ENCODE data around the gene GPATCH2L.

Gene GPATCH2L

DNA sequence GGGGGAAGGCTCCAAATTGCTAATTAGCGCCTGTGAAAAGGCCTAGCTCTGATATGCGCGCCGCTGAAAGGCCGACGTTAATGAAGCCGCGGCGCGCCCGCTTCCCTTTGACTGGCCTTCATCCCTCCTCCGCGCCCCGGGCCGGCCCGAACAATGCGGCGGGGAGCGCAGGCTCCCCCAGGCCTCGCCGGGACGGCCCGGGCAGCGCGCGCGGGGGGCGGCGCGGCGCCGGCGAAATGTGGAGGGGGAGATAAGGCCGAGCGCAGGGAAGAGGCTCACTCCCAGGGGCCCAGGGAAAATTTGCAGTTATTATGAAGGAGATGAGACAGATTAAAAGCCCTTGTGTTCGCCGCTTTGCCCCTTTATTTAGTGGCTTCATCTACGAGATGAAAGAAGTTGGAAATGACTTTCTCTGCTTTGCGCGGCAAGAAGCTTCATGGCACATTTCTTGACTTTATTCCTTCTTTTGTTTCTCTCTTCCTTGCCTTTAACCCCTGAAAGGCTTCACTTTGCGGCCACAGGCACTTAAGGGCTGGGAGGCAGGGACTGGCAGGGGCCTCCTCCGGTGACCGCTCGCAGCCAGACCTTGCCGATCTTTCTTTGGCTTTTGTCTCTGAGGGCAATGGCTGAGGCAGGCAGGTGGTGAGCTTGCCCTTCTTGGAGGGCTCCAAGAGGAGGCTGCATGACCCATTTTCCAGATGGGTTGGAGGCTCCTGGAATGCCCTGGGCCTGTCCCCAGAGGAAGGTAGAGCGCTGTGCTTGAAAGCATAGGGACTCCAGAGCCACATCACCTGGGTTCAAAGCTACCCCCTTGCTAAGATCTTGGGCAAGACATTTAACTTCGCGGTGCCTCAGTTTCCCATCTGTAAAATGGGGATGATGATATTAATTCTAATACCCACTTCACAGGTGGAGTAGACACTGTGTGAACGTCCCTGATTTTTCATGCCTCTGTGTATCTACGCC, 12.7 kb upstream of the GPATCH2L start:
- DNase-seq (ENCODE audit: insufficient read length) (no peak), FAIRE-seq (no peak)
- TF ChIP-seq POLR2A (IDR thresholded peaks at IDR 0.05; ENCODE audit: low read depth, low read length) (no peak), POLR2AphosphoS5 (IDR thresholded peaks at IDR 0.05; ENCODE audit: low read depth, low read length) (no peak), TAF1 (IDR thresholded peaks at IDR 0.05; ENCODE audit: borderline replicate concordance, low read depth, low read length) (no peak)

DNA sequence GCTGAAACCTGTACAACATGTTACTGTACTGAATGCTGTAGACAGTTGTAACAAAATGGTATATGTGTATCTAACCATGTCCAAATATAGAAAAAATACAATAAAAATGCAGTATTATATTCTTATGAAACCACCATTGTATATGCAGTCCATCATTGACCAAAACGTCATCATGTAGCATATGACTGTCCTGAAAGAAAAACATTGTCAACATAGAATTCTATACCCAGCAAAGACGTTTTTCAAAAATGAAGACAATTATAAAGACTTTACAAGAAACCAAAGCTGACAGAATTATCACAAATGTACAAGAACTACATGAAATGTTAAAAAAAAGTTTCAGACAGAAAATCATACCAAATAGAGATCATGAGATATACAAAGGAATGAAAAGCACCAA, 8.1 kb upstream of the GPATCH2L start:
- DNase-seq (ENCODE audit: insufficient read length) (no peak), FAIRE-seq (no peak)
- TF ChIP-seq POLR2A (IDR thresholded peaks at IDR 0.05; ENCODE audit: low read depth, low read length) (no peak), POLR2AphosphoS5 (IDR thresholded peaks at IDR 0.05; ENCODE audit: low read depth, low read length) (no peak), TAF1 (IDR thresholded peaks at IDR 0.05; ENCODE audit: borderline replicate concordance, low read depth, low read length) (no peak)

DNA sequence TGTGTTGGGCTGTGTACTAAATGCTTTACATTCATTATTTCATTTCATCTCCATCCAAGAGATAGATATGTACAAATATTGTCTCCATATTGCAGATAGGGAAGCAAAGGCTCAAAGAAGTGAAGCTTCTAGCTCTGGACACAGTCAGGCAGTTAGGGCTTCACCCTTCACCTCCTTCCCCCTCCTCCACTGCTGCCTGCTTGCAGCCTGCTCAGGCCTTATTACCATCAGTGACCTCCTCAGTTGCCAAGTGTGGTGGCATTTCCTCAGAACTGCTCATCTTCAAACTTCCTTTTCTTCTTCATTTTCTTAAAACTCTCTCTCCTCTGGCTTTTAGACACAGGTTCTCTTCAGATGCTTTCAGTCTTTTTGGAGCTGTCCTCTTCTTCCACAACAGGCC, 4.7 kb upstream of the GPATCH2L start:
- FAIRE-seq, result no peak
- no peak for TF ChIP-seq POLR2A (IDR thresholded peaks at IDR 0.05; ENCODE audit: low read depth, low read length)
- TF ChIP-seq POLR2AphosphoS5 (IDR thresholded peaks at IDR 0.05; ENCODE audit: low read depth, low read length), result no peak
- no peak for TF ChIP-seq TAF1 (IDR thresholded peaks at IDR 0.05; ENCODE audit: borderline replicate concordance, low read depth, low read length)
- no peak for DNase-seq (ENCODE audit: insufficient read length)

DNA sequence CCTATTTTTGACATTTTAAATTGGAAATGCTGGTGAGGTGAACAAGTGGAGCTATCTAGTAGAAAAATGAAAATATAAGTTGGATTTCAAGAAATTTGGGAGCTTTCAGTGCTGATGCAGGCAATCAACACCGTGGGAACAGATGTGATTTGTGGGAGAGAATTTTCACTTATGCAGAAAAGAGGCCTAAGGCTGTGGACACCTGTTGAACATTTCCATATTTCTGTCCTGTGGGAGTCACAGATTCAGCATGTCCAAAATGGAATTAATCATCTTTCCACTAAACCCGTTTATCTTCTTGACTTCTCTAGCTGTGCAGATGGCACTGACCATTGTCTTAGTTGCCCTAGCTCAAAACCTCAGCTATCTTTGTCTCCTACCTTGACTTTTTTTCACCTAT, 2.5 kb upstream of the GPATCH2L start:
- DNase-seq (ENCODE audit: insufficient read length) (no peak), FAIRE-seq (no peak)
- TF ChIP-seq POLR2AphosphoS5 (IDR thresholded peaks at IDR 0.05; ENCODE audit: low read depth, low read length), result no peak
- TF ChIP-seq TAF1 (IDR thresholded peaks at IDR 0.05; ENCODE audit: borderline replicate concordance, low read depth, low read length), result no peak
- TF ChIP-seq POLR2A (IDR thresholded peaks at IDR 0.05; ENCODE audit: low read depth, low read length), result no peak

DNA sequence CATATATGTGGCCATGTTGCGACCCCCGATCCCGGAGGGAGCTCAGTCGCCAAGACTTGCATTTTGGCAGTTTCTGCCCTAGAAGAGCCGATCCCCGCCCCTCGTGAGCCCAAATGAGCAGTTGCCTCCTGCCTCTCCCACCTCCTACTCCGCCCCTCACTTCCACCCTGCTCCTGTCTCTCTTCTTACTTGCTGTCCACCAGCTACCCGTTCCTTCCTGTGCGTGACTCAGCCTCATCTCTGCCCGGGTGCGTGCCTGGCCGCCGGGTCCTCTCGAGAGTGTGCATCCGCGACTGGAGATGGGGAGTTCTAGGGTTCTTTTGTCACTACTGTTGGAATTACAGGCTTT, 585 bp downstream of the GPATCH2L start:
- peak; percentile 94 for FAIRE-seq
- TF ChIP-seq TAF1 (IDR thresholded peaks at IDR 0.05; ENCODE audit: borderline replicate concordance, low read depth, low read length) (peak; percentile 59), POLR2AphosphoS5 (IDR thresholded peaks at IDR 0.05; ENCODE audit: low read depth, low read length) (no peak), POLR2A (IDR thresholded peaks at IDR 0.05; ENCODE audit: low read depth, low read length) (no peak)
- DNase-seq (ENCODE audit: insufficient read length), result peak; percentile 64

DNA sequence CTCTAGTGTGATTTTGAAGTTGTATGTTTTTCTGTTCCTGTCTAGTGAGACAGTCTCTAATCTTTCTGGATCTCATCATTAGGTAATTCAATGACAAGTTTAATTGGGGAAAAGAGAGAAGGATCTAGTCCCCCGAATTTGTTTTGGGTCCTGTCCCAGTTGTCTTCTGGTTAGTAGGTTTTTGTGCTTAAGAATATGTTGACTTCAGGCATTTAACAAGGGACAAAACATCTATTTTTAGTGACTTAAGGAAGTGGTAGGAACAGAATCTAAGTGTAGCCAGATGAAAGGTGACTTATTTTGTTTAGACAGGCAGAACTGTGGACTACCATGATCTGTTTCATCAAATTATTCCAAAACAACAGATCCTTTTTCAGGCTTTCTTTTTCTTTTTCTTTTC, 2.2 kb downstream of the GPATCH2L start:
- FAIRE-seq, result no peak
- DNase-seq (ENCODE audit: insufficient read length), result no peak
- no peak for TF ChIP-seq TAF1 (IDR thresholded peaks at IDR 0.05; ENCODE audit: borderline replicate concordance, low read depth, low read length)
- no peak for TF ChIP-seq POLR2AphosphoS5 (IDR thresholded peaks at IDR 0.05; ENCODE audit: low read depth, low read length)
- TF ChIP-seq POLR2A (IDR thresholded peaks at IDR 0.05; ENCODE audit: low read depth, low read length), result no peak

DNA sequence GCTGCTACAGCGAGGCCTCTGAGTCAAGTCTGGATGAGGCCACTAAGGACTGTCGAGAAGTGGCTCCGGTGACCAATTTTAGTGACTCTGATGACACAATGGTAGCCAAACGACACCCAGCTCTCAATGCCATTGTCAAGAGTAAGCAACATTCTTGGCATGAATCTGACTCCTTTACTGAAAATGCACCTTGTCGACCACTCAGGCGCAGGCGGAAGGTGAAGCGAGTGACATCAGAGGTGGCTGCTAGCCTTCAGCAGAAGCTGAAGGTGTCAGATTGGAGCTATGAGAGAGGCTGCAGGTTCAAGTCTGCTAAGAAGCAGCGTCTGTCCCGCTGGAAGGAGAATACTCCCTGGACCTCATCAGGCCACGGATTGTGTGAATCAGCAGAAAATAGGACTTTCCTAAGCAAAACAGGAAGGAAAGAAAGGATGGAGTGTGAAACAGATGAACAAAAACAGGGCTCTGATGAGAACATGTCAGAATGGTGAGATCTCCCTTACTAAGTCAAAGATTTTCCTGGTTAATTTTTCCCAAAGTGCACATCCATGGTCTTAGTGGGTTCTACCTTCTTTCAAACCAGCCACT, 2.9 kb downstream of the GPATCH2L start:
- DNase-seq (ENCODE audit: insufficient read length), result no peak
- FAIRE-seq, result peak; percentile 14
- no peak for TF ChIP-seq POLR2A (IDR thresholded peaks at IDR 0.05; ENCODE audit: low read depth, low read length)
- no peak for TF ChIP-seq TAF1 (IDR thresholded peaks at IDR 0.05; ENCODE audit: borderline replicate concordance, low read depth, low read length)
- no peak for TF ChIP-seq POLR2AphosphoS5 (IDR thresholded peaks at IDR 0.05; ENCODE audit: low read depth, low read length)

DNA sequence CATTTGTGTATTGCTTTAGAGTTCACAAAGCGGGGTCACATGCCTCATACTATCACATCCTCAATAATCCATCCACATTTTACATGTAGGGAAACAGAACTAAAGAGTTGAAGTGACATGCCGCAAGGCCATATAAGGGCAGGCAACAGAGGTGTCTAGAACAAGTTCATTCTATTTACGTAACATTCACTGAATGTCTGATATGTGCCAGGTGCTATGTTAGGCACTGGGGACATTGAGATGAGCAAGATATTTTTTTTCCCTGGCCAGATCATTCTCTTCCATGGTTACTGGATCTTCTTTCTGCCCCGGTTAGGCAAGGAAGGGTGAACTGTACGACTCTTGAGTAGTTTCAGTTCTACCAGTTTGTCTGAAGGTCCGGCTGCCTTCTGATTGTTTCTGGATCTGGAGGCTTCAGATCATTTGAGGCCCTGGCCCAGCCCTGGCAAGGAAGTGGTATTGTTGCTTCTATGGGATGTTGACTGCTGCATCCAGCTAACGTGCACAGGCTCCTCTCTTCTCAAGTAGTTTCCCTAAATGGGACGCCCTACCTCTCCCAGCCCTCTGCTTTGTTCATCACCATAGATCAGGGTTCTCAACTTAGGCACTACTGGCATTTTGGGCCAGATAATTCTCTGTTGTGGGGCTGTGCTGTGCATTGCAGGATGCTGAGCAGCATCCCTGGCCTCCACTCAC, 12.1 kb downstream of the GPATCH2L start:
- TF ChIP-seq POLR2AphosphoS5 (IDR thresholded peaks at IDR 0.05; ENCODE audit: low read depth, low read length) (peak; percentile 27; the same call in 1 of the 2 replicates), POLR2A (IDR thresholded peaks at IDR 0.05; ENCODE audit: low read depth, low read length) (no peak)
- FAIRE-seq, result no peak
- DNase-seq (ENCODE audit: insufficient read length), result no peak

DNA sequence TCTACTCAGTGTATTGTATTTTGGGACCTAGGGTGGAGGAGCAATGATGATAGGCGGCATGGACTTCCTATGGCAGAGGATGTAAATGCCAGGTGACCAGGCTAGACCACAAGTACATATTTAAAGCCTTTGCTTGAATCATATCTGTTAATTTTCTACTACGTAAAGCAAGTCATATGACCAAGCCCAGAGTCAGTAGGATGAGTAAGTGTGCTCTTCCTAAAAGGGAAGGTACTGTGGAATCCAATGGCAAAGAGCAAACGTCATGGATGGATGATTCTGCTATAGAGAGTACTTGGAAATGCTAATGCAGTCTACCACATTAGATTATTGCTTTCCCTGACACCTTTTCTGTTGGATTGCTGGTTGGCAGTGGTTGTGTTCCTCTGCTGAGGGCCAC, 16.8 kb downstream of the GPATCH2L start:
- FAIRE-seq (peak; percentile 9), DNase-seq (ENCODE audit: insufficient read length) (no peak)
- TF ChIP-seq POLR2AphosphoS5 (IDR thresholded peaks at IDR 0.05; ENCODE audit: low read depth, low read length) (no peak), POLR2A (IDR thresholded peaks at IDR 0.05; ENCODE audit: low read depth, low read length) (no peak), TAF1 (IDR thresholded peaks at IDR 0.05; ENCODE audit: borderline replicate concordance, low read depth, low read length) (no peak)

DNA sequence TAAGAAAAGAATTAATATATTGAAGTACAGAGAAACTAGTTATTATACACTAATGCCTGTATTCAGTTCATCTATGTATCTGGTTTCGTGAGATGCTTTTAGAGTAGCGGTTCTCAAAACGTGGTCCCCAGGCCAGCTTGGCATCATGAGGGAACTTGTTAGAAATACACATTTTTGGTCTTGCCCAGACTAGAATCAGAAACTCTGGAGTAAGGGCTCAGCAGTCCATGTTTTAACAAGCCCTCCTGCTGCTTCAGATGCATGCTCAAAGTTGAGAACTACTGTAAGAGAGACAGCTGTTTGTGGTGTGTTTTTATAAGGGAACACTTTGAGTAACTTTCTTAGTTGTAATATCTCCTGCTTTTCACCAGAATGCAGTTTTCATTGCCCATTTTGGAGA, 18.1 kb downstream of the GPATCH2L start:
- no peak for FAIRE-seq
- TF ChIP-seq POLR2AphosphoS5 (IDR thresholded peaks at IDR 0.05; ENCODE audit: low read depth, low read length), result no peak
- no peak for TF ChIP-seq TAF1 (IDR thresholded peaks at IDR 0.05; ENCODE audit: borderline replicate concordance, low read depth, low read length)
- no peak for TF ChIP-seq POLR2A (IDR thresholded peaks at IDR 0.05; ENCODE audit: low read depth, low read length)
- no peak for DNase-seq (ENCODE audit: insufficient read length)

DNA sequence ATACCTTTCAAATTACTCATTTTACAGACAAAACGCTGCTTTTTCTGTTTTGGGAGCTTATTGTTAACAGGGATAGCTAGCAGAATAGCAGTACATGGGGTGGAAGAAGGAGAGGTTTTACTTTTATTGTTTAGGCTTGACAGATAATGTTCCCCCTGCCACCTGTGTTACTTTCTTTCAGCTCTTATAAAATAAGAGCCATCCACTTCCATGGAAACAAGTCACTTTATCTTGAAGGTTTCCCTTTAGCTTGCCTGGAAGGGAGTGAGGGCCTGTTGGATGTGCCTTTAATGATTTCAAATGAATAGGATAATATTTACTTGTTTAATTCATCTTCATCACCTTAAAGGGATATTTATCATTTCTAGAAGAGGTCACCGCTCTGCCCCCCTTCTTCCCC, 23.3 kb downstream of the GPATCH2L start:
- TF ChIP-seq POLR2A (IDR thresholded peaks at IDR 0.05; ENCODE audit: low read depth, low read length) (no peak), TAF1 (IDR thresholded peaks at IDR 0.05; ENCODE audit: borderline replicate concordance, low read depth, low read length) (no peak), POLR2AphosphoS5 (IDR thresholded peaks at IDR 0.05; ENCODE audit: low read depth, low read length) (no peak)
- no peak for DNase-seq (ENCODE audit: insufficient read length)
- FAIRE-seq, result no peak

All from GM12892 (cell line).